ENCODE data around the gene NR6A1. TPM values are rescaled to one million over a fixed set of nuclear protein-coding genes. Genes with fewer than 3 reads are reported as not detected.
"Not testable (repeated sequence)": the region's sequence is repeated elsewhere in the genome, so short reads cannot be mapped to it uniquely, and the experiment has no call there.

The NR6A1 gene
- total RNA-seq, 1 experiment from 2014 or later: 2.5 TPM

- DNase-seq: no peak
Measured at GRCh38 chr9:124782661-124783574, 11.8 kb upstream of the NR6A1 start.

GRCh38 chr9:124781967-124782660 lies 11.0 kb upstream of the NR6A1 start:
- H3K27me3 ChIP-seq: no peaks in the 10 kb centered on the region
- no peaks in the 10 kb centered on the region for H3K9me3 ChIP-seq
- DNase-seq: no peak
- no peaks in the 10 kb centered on the region for H3K36me3 ChIP-seq
- H3K4me3 ChIP-seq: no peak overlapping the region

More at GRCh38 chr9:124782661-124783574, 11.8 kb upstream of the NR6A1 start:
- Histone ChIP-seq H3K36me3 (no peaks in the 10 kb centered on the region), H3K4me3 (no peak overlapping the region), H3K9me3 (no peaks in the 10 kb centered on the region), H3K27me3 (no peaks in the 10 kb centered on the region)

- no peak for DNase-seq
- Histone ChIP-seq H3K36me3 (no peaks in the 10 kb centered on the region), H3K4me3 (no peak overlapping the region)
Measured at GRCh38 chr9:124780757-124781151, 9.6 kb upstream of the NR6A1 start.

GRCh38 chr9:124780060-124780756 lies 9.1 kb upstream of the NR6A1 start:
- H3K4me3 ChIP-seq: no peak overlapping the region
- H3K9me3 ChIP-seq: no peaks in the 10 kb centered on the region
- no peak for DNase-seq

More at GRCh38 chr9:124780757-124781151, 9.6 kb upstream of the NR6A1 start:
- Histone ChIP-seq H3K9me3 (no peaks in the 10 kb centered on the region), H3K27me3 (no peaks in the 10 kb centered on the region)

GRCh38 chr9:124779368-124780059 lies 8.4 kb upstream of the NR6A1 start:
- H3K4me3 ChIP-seq: no peak overlapping the region
- peak; percentile 83 for DNase-seq
- H3K27me3 ChIP-seq: no peaks in the 10 kb centered on the region
- H3K9me3 ChIP-seq: no peaks in the 10 kb centered on the region
- no peaks in the 10 kb centered on the region for H3K36me3 ChIP-seq

More at GRCh38 chr9:124780060-124780756, 9.1 kb upstream of the NR6A1 start:
- H3K27me3 ChIP-seq: no peaks in the 10 kb centered on the region
- H3K36me3 ChIP-seq: no peaks in the 10 kb centered on the region

- Histone ChIP-seq H3K9me3 (no peaks in the 10 kb centered on the region), H3K4me3 (no peak overlapping the region), H3K36me3 (no peaks in the 10 kb centered on the region), H3K27me3 (no peaks in the 10 kb centered on the region)
- DNase-seq: no peak
Measured at GRCh38 chr9:124778575-124779367, 7.7 kb upstream of the NR6A1 start.

- peak; percentile 37 for DNase-seq
- Histone ChIP-seq H3K4me3 (peak within 1 kb of the TSS; percentile 23; the same call in 1 of the 2 replicates), H3K9me3 (no peaks in the 10 kb centered on the region), H3K36me3 (no peaks in the 10 kb centered on the region), H3K27me3 (no peaks in the 10 kb centered on the region)
Measured at GRCh38 chr9:124776954-124777648, 6.0 kb upstream of the NR6A1 start, which contains the start of gene OLFML2A. Gene OLFML2A, plus strand, starts transcription at chr9:124777133. Its CDS starts 138 bp downstream, at chr9:124777271.

GRCh38 chr9:124776618-124776953 lies 5.5 kb upstream of the NR6A1 start:
- H3K4me3 ChIP-seq: peak overlapping the region; percentile 23; the same call in 1 of the 2 replicates
- no peak for DNase-seq
- no peaks in the 10 kb centered on the region for H3K27me3 ChIP-seq
- H3K36me3 ChIP-seq: no peaks in the 10 kb centered on the region
- H3K9me3 ChIP-seq: no peaks in the 10 kb centered on the region

GRCh38 chr9:124774129-124774978 lies 3.2 kb upstream of the NR6A1 start:
- no peaks in the 10 kb centered on the region for H3K36me3 ChIP-seq
- no peaks in the 10 kb centered on the region for H3K9me3 ChIP-seq
- no peak overlapping the region for H3K4me3 ChIP-seq
- peak; percentile 62 for DNase-seq
- H3K27me3 ChIP-seq: peaks cover 6% of the 10 kb centered on the region; the same call in 1 of the 2 replicates

GRCh38 chr9:124773473-124774128 lies 2.5 kb upstream of the NR6A1 start:
- DNase-seq: no peak
- Histone ChIP-seq H3K36me3 (no peaks in the 10 kb centered on the region), H3K9me3 (no peaks in the 10 kb centered on the region), H3K4me3 (no peak overlapping the region), H3K27me3 (peaks cover 10% of the 10 kb centered on the region; the same call in 1 of the 2 replicates)

GRCh38 chr9:124772877-124773276 lies 1.8 kb upstream of the NR6A1 start:
- not testable (repeated sequence) for H3K36me3 ChIP-seq, H3K4me3 ChIP-seq, DNase-seq, H3K9me3 ChIP-seq, H3K27me3 ChIP-seq

- Histone ChIP-seq H3K4me3 (peak overlapping the region; percentile 60), H3K9me3 (no peaks in the 10 kb centered on the region), H3K36me3 (no peaks in the 10 kb centered on the region), H3K27me3 (peaks cover 10% of the 10 kb centered on the region; the same call in 1 of the 2 replicates)
- peak; percentile 68 for DNase-seq
Measured at GRCh38 chr9:124771867-124772679, 962 bp upstream of the NR6A1 start.

- Histone ChIP-seq H3K36me3 (no peaks in the 10 kb centered on the region), H3K9me3 (no peaks in the 10 kb centered on the region), H3K27me3 (peaks cover 12% of the 10 kb centered on the region), H3K4me3 (peak overlapping the region; percentile 60)
- DNase-seq: no peak
Measured at GRCh38 chr9:124770359-124771020, 621 bp downstream of the NR6A1 start.

All from MG63 (cell line).